Embryonic facial prominence (tissue), 1 donor: ENCODE data around the gene FRS3.

Experiments
- DNase-seq: peaks from one replicate; pipeline ENCODE4 v3.0.0-alpha.2; 2016; ENCODE audit errors: extremely low spot score

Gene FRS3

DNA sequence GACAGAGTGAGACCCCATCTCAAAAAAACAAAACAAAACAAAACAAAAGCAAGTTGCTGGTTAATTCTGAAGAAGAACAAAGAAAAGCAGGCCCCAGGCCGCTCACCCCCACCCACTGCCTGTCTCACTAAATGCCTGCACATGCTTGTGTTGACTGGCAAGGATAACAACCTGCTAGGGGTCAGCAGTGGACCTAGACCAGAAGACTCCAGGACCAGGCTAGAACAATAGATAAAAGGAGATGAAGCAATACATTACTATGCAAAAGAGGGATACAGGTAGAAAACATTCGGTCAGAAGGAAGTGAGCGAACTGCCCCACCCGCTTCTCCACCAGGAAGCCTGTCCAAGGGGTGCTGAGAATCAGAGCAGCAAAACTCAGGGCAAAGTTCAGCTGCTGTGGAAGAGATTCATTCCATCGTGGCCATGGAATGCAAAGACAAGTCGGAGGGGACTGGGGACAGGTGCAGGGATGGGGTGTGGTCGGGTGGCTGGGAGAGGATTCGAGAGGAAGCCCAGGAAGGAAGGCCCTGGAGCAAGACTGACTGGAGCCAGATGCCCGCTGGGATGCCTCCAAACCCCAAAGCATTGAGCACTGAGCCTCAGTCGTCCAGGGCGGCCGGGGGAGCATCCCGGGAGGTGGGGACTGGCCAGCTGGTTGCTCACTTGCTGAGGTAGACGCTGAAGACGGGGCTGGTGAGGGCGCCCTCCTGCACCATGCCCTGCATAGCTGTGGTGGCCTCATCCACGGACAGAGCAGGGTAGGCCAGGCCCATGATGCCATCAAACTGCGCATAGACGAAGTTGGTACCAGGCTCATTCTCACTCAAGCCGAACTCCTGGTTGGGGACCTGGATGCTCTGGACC lies 37.8 kb downstream of the FRS3 start:
- DNase-seq: no peak

GRCh38 chr6:41740366-41741162 lies 39.1 kb downstream of the FRS3 start:
- no peak for DNase-seq

DNA sequence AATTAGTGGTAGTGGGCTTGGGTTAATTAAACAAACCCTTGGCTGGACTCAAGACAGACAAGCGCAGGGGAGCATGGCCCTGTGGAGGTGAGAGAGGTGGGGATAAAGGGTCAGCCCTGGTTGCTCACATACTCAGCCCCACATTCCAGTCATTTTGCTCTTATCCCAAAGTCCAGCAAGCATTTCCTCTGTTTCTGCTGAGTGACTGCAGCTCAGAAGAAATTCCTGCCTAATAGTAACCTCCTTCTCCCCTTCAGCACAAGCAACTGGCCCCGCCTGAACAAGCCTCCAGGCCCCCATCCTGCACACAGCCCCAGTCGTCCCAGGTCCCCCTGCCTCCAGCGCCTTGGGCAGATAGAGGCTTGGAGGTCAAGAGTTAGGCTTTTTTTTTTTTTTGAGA lies 40.7 kb downstream of the FRS3 start:
- DNase-seq: no peak

DNA sequence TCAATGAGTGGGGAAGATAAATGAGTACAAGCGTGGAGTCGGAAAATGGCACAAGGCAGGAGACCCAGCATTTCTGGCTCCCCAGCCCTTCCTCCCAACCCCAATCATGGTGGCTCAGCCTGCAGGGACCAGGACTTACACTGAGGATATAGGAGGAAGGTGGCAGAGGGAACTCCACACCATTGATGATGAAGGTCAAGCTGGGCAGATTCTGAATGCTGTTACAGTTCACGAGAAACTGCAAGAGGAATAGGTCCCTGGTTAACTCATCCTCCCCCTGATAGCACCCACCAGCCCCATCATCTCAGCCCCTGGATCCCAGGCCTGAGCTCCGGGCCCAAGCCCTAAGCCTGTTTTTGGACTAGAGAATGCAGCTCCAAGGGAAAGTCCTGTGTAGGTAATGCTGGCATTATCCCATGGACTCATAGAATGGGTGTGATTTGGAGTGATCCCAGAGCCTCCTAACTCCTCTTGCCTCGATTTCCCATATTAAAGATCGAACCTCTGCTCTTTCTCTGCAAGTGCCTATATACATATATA lies 42.0 kb downstream of the FRS3 start:
- DNase-seq: no peak

GRCh38 chr6:41736800-41737555 lies 42.7 kb downstream of the FRS3 start:
- DNase-seq: no peak

DNA sequence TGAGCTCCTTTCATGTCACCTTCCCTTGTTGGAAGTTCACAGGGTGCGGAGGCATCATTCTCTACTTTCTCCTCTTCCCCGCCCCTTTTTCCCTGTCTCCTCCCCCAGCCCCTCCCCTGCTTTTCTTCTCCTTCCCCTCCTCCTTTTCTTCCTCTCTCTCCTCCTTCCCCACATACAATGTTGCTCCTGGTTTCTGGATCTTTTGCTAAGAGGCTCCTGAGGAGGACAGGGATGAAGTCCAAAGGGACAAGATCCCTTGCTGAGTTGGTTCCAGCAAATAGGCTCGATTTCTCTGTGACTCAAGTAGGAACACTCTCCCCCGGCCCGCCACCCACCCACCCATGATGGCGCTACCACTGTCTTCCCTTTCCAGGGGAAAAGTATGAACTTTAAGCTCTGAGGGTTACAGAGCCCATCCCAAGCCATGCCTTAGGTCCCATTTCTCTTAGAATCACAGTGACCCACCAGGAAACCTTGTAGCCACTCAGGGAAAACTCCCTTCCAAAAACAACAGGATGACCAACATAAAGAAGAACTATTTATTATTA lies 43.4 kb downstream of the FRS3 start:
- no peak for DNase-seq

DNA sequence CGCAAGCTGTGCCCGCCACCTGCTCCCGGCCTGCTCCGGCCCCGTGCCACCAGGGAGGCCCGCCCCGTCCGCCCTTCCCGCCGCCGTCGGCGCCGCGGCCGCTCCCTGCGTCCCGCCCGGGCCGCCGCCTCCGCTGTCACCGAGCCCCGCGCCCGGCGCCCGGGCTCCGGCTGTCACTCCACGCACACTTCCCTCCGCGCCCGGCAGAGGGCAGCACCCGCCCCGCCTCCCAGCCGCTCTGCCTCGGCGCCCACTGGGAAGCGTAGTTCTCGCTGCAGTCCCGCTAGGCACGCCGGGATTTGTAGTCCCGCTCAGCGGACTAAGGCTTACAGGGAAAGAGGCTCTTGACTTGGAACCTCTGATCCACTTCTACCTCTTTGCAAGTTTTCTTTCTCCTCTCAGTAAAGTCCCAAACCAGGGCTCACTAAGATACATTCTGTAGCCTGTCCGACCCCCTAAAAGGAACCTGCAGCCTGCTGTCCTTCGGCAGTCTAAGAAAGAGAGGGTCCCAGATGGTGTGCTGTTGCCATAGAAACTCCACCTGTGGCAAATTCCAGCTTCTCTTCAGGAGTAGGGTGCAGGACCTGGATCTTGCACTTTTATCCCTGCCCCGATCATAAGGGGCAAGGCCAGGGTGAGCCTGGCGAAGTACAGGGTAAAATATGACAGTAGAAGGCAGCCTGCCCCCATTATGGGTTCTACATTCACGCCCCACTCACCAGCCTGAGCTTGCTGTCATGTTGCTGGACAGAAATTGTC lies 44.1 kb downstream of the FRS3 start, which contains the start of gene TFEB:
Gene TFEB, minus strand, starts transcription at position 182 of the 759 bp plus-strand sequence. CDS start 44,395 bp downstream, outside the sequence.
- DNase-seq: peak; percentile 83

GRCh38 chr6:41734666-41735426 lies 44.9 kb downstream of the FRS3 start:
- DNase-seq: peak; percentile 11

- DNase-seq: peak; percentile 34
Measured at GRCh38 chr6:41733707-41734665, 45.7 kb downstream of the FRS3 start.

- DNase-seq: no peak
Measured at GRCh38 chr6:41733360-41733706, 46.4 kb downstream of the FRS3 start.

DNA sequence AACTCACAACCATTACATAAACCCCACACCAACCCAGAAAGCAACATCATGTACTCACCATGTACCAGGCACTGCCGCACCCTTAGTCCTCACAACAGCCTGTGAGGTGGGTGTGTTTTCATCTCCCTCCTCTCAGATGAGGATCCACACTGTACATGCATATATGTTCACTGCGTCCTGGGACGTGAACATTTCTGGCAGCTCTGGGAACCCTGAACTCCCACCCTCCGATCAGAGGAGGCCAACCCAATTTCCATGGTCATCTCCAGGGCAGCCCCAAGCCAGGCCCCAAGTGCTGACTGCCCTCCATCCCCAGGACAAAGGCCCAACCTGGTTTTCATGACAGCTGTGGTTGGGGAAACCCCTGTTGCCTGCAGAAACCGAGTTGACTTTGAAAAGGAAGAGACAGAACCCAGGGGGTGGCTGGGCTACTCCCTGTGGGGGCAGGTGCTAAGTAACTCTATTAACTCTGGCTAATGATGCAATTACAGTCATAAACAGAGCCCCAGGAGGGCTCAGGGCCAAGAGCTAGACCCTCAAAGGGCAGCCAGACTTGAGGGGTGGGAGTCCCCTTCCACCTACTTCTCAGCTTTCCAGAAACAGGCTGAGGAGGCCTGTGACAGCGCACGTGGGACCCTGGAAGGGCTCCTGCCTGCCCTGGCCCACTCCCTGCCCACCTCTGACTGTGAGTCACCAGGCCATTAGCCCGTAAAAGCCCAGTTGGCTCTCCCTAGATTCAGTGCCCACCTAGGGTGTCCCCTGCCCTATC lies 46.9 kb downstream of the FRS3 start:
- no peak for DNase-seq

- no peak for DNase-seq
Measured at GRCh38 chr6:41732149-41732548, 47.6 kb downstream of the FRS3 start.

DNA sequence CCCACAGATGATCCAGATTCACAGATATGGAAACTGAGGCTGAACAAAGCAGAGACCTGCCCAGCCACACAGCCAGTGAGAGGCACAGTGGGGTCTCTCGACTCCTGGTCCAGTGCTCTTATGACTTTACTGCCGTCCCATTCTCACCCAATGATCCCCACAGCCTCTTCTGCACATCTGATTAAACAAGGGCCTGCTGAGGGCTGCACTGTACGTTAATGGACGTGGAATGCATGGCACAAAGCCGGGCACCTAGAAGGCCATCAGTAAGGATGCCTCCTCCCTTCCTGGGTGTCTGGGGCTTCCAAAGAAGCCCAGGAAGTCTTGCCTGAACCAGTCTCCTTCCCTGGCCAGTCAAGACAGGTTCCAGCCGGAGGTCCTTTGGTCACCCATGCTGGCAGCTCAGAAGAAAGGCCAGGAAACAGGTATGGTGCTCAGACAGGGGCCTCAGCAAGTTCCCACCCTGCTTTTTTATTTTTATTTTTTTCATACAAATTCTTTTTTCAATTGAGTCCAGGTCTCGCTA lies 48.1 kb downstream of the FRS3 start:
- no peak for DNase-seq

- no peak for DNase-seq
Measured at GRCh38 chr6:41730531-41731436, 48.9 kb downstream of the FRS3 start.

GRCh38 chr6:41729624-41730023 lies 50.1 kb downstream of the FRS3 start:
- DNase-seq: no peak

DNA sequence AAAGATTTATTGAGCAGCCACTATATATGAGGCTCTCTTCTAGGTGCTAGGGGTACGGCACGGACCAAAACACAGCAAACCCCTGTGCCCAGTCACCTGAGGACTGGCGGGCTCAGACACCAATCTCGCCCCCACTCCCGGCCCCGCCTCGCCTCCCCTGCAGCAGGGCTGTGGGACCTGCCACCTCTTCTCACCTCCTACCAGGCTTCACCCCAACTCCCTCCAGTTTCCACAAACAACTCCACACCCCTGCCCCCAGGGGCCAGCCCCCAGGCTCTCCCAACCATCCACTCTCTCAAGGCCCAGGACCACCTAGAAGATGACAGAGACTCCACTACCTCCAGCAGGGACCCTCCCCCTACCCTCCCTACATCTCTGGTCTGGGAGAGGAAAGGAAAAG lies 50.7 kb downstream of the FRS3 start:
- no peak for DNase-seq
